GM18511 (cell line): ENCODE results near the gene MIR17HG.

Source experiments
- ATAC-seq: cut with Tn5 transposase; IDR thresholded peaks from one replicate; pipeline ENCODE4 v1.9.1; 2021; ENCODE audit warnings: mild to moderate bottlenecking, moderate library complexity; ENCODE audit not compliant: unreplicated experiment

Gene MIR17HG

GRCh38 chr13:91368101-91368500, 20.6 kb downstream of the MIR17HG start:
- ATAC-seq: peak; percentile 38

- ATAC-seq: no peak
Measured at GRCh38 chr13:91368676-91369440, 21.4 kb downstream of the MIR17HG start.

GRCh38 chr13:91369441-91369831, 21.9 kb downstream of the MIR17HG start:
- peak; percentile 52 for ATAC-seq

GRCh38 chr13:91370501-91370900, 23.0 kb downstream of the MIR17HG start:
- no peak for ATAC-seq

- no peak for ATAC-seq
Measured at GRCh38 chr13:91372911-91373310, 25.4 kb downstream of the MIR17HG start.

GRCh38 chr13:91375116-91375729, 27.7 kb downstream of the MIR17HG start:
- peak; percentile 99 for ATAC-seq

GRCh38 chr13:91381371-91381770, 33.9 kb downstream of the MIR17HG start:
- ATAC-seq: no peak

GRCh38 chr13:91383836-91384235, 36.3 kb downstream of the MIR17HG start:
- no peak for ATAC-seq

GRCh38 chr13:91384896-91385295, 37.4 kb downstream of the MIR17HG start:
- no peak for ATAC-seq

- no peak for ATAC-seq
Measured at GRCh38 chr13:91389186-91389585, 41.7 kb downstream of the MIR17HG start.

GRCh38 chr13:91397595-91397994, 50.1 kb downstream of the MIR17HG start:
- no peak for ATAC-seq

GRCh38 chr13:91398413-91399188, 51.1 kb downstream of the MIR17HG start, which contains the start of gene GPC5:
TSS of gene GPC5 (plus strand) at chr13:91398621.
- ATAC-seq: peak; percentile 89

GRCh38 chr13:91399189-91400062, 51.9 kb downstream of the MIR17HG start:
- ATAC-seq: peak; percentile 39

GRCh38 chr13:91400063-91400399, 52.5 kb downstream of the MIR17HG start:
- no peak for ATAC-seq

GRCh38 chr13:91400671-91401070, 53.2 kb downstream of the MIR17HG start:
- ATAC-seq: no peak

GRCh38 chr13:91401920-91402319, 54.4 kb downstream of the MIR17HG start:
- ATAC-seq: no peak
